Mammary epithelial cell (primary cell): ENCODE results near the gene DCAKD.

ENCODE experiments used
- CTCF ChIP-seq, 2 donors: IDR thresholded peaks in 1 of 2; conservative IDR thresholded peaks in 1 of 2; 2 replicates each; pipeline ENCODE4 v1.5.1; 2011 to 2012; ENCODE audit warnings: inconsistent platforms in 2 of 2, low read length in 2 of 2, mild to moderate bottlenecking in 2 of 2, control low read depth in 1 of 2, low read depth in 1 of 2; ENCODE audit not compliant: insufficient read depth in 1 of 2; ENCODE audit errors: extremely low read depth in 1 of 2
- EZH2 ChIP-seq: IDR thresholded peaks from 2 replicates; pipeline ENCODE4 v1.6.1; 2012; ENCODE audit warnings: low read length, inconsistent platforms, borderline replicate concordance

DNA sequence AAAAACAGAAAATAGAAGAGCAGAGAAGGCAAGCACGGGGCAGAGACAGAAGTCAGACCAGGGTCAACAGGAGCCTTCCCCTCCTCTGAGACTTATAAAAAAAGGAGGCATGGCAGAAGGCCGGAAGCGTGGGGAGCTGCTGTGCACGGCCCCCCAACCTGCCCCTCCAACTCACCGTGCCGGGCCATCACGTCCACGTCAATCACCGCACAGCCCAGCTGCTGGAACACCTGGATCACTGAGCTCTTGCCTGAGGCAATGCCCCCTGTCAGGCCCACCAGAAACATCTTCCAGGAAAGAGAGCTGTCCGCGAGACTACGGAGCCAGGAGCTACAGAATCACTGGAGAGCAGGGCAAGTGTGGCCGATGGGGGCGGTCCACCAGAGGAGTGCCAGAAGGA is 16.8 kb downstream of the DCAKD start:
- TF ChIP-seq CTCF (conservative IDR thresholded peaks at IDR 0.05 in 1 of 2, IDR thresholded peaks at IDR 0.05 in 1 of 2; ENCODE audit: extremely low read depth in 1 of 2, insufficient read depth in 1 of 2, low read depth in 1 of 2, low read length in 2 of 2) (no peak), EZH2 (no peak)
